ENCODE results near the gene ADNP.

The ADNP gene

DNA sequence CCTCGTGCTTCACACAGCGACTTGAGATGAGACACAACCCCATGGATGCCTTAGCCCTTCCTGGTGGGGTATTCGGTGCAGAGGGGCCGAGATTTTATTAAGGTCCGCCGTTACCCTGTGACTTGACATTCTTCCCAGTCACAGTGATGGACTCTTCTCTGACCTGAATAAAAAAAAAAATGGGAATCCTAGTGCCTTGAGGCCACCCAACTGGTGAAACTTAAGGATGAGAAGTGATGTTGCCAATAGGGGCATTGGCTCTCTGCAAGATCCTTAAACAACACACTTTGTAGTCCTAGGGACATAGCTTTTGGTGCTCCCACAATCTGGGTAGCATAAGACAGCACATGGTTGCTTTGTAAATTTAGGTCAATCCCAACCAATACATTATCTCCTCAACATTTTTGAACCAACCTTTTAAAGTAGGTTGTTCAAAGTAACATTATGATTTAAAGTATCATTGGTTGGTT lies 814 bp upstream of the ADNP start:
- no peak for DNase-seq

DNA sequence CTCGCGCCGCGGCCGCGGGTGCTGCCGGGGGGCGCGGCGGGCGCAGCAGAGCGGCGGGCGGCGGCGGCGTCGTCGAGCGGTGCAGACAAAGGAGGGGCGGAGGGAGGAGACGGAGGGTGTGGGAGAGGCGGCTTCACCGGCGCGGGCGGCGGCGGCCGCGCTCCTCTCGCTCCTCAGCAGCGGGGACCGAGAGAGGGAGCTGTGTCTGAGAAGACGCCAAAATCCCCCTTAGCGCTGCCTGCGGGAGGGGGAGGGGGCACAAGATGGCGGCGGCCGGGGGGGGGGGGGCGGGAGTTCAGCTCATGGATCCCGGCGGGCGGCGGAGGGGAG lies 296 bp downstream of the ADNP start:
- DNase-seq, result no peak

DNA sequence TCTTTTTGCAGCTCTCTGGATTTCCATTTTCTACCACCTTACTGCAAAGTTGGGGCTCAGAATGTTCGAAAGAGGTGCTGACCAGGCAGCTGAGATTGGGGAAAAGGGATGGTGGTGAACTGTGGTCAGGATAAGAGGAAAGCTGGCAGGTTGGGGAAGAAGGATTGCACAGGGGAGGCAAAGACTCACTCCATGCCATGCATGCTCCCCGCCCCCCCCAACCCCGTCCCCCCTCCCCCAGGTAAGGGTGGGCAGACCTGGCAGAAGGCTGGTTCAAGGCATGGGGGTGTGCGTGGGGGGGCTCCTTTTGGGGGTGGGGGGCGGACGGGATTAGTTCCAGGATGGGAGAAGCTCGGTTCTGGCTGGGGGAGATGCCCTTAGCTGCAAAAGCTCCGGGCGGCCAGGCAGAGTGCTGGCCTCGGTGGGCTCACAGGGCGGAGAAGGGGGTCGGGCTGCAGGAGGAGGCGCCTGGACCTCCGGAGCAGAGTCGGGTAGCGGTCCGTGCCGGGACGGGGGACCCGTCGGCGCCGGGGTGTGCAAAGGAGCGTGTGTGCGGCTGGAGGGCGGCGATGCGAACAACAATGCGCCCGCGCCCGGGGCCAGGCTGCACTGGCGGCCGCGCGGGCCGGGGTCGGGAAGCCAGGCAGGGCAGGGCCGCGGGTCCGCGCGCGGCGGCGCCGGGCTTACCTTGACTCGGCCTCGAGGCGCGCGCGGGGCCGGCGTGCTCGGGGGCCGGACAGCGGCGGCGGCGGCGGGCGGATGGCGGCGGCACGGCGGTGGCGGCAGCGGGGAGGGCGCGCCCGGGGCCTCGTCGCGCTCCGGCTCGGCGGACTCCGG lies 880 bp downstream of the ADNP start:
- no peak for DNase-seq

DNA sequence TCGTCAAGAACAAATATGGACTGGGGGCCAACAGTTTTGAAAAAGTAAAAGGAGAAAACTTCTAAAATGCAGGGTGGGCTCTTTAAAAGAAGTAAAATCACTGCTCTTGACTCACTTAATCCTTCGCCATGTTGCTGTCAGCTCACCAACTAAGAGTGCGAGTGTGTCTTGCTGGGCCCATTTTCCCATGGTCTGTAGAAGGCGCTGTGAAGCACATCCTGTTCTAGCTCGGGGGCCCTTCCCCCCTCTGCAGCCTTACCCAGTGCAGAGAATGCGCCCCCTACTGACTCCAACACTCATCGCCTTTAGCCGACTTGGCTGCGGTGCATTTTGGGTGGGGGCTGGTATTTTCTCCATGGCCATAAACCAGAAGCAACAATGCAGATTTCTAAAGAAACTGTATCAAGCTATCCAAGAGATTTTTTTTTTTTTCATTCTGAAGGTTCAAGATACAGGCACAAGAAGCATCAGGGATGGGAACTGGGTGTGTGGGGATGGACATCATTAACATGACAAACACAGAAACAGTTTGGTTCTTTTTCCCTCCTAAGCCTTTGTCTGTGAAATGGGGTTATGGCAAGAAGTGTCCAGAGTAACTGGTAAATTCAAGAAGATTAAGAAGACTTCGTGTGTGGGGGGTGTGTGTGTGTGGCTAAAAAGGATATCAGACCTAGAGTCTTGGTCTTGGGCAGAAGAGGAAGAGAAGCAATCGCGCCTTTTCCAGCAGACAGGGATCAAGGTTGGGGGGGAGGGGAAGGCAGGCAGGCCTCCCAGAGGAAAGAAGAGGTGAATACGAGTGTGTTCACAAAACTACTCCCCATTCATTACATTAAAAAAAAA lies 1.7 kb downstream of the ADNP start:
- peak; percentile 86 for DNase-seq

DNA sequence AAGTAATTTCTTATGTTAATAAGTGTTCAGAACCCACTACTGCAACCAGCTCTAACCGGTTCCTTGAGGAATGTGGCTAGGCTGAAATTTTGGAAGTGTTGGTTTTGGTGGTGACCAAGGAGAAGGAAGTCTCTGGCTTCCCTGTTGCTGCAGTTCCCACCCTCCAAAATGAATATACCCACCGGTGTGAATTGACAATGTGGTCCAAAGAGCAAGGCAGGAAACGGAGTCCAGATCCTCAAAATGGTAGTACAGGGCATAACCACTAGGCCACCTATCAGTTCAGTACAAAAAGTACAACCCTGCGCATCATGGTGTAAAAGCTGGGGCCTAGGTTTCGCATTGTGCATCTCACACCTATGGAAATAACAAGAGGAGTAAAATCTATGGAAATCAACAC lies 2.8 kb downstream of the ADNP start:
- no peak for DNase-seq

DNA sequence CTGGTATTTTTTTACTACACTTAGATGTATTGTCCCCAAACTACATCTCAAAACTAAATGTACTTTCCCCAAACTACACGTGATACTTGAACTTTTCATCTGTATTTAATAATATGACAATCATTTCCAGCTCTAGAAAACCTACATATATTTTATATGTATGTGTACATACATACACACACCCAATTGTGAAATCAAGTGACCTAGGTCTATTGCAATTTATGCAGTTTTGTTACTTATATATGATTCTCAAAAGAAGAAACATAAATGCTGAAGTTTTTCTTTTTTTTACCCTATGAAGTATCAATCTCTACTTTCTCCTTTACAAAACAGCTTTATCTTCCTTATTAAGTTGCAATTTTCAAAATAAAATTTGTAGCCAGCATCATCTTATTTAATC lies 4.7 kb downstream of the ADNP start:
- DNase-seq, result no peak

DNA sequence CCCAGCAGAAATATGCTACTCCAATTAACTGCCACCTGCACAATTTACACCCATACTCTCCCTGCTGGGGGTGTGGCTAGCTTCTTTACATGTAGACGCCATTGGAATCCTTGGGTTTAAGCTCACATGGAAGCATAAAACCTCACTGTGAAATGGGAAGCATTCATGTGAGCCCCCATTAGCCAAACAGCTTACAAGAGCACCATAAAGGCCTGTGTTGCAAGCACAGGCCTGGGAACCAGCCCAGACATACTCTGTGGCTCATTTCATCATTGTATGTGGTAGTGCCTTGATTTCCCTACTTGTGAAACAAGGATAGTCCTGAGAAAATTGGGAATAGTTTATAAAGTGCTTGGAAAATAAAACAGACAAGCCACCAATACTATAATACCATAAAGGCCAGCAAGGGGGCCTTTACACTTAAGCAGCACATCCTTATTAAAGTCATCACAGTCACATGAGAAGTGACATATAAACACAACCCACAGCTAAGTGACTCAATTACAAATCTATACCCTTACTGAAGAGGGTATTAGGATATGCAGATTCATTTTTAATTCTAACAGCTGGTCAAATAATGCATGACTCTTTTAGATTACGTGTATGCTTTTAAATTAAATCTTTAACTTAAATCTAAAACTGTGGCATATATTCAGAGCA lies 6.8 kb downstream of the ADNP start:
- DNase-seq, result no peak

DNA sequence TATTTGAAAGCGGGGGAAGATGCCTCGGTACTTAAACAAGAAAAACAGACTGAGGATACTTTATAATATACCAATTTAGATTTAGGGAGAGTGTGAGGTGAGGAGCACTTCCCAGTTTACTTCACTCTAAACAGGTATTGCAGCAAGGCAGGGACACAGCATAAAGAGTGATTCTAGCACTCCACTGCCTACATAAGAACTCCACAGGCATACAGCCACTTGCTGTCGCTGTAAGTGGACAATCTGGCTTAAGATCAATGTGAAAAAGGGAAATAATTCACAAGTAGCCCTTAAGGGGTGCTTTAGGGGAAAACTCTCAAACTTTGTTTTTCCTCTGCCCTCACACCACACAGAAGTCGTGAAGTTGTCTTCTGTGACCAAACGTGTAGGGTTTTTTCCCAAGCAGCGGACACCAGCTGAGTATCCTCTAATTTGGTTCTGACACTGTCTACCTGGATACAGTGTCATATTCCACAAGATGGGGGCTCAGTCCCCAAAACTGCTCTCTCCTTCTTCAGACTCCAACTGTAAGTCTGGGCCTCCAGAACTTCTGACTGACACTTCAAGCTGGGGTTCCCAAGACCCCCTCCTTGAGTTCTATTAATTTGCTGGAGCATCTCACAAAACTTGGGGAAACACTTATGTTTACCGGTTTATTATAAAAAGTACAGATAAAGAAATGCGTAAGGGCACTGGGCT lies 9.3 kb downstream of the ADNP start:
- DNase-seq, result no peak

DNA sequence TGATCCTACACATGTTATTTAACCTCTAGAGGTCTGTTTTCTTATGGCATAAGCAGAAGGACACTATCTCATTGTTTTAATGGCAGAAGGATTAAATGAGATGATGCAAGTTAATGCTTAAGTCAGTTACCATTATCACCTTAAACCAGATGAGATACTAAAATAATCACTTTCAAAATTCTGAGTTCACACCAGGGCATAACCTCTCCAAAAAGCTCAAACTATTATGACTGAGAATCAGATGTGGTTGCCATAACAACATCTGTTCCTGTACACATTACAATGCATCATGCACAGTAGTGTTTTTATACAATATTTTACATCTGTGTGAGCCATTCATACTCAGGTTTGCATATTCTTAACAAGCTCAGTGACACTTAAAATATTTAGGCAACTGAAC lies 10.2 kb downstream of the ADNP start:
- DNase-seq, result no peak

DNA sequence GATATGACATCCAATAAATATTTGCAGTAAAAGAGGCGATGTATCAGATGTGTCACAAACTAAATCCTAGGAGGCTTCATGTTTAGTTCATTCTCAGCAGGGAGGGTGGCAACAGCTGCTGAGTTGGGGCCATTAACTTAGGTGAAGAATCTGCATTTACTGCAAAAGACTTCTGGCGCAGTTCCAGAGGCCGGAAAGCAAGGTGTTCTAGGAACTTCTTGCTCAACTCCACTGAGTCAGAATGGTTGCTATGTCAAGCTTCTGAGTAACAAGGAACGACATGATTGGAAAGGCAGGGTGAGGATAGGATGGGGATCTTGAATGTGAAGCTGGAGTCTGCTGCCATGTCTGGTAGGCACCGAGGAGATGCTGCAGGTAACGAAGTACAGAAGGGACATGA lies 11.7 kb downstream of the ADNP start:
- peak; percentile 46 for DNase-seq

DNA sequence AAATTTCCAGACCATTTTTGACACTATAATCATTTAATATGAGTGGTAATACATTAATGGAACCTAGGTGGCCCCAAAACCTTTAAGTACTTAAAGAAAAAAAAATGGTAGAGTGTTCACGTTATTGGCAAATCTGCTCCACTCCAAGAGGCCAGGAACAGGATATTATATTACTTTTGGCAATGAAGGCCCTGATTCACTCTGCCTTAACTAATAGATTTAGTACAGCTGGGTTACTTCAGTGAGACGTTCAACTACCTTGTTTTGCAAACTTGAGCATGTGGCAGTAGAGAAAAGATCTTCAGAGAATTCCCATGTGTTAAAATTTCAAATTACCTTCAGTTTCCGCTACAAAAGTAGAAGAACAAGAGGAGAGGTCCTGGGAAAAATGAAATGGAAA lies 12.8 kb downstream of the ADNP start:
- DNase-seq, result peak; percentile 67

DNA sequence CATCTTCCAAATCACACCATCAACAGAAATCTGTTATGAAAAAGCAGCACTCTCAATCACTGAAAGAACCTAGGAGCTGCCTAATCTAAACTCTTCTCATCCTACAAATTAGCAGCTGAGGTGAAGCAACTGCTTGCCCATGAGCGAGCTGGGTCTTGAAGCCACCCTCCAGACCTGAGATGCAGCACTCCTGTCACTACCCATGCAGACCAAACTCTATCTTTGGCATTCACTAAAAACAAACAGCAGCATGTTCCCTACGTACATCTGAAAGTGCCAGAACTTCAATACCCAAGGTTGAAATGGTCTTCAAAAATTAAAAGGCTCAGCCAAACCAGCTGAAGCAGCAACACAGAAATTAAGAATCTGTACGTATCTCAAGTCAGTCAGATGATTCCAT lies 14.3 kb downstream of the ADNP start:
- DNase-seq, result no peak

DNA sequence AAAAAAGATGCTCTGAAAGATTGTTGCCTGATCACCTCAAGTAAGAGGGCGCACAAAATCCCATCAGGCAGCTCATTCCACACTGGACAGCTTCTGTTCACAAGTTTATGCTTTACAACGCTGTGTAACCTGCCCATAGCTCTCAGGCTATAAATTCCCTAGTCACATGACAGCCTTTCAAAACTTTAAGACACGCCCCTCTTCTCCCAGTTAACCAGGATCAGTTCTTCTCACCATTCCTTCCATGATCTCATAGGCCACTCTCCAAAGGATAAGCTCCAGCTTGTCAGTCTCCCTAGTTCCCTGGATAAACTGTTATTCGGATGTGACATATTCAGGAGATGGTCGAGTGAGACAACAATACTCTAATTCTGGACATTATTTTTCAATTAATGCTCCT lies 15.0 kb downstream of the ADNP start:
- DNase-seq, result no peak

DNA sequence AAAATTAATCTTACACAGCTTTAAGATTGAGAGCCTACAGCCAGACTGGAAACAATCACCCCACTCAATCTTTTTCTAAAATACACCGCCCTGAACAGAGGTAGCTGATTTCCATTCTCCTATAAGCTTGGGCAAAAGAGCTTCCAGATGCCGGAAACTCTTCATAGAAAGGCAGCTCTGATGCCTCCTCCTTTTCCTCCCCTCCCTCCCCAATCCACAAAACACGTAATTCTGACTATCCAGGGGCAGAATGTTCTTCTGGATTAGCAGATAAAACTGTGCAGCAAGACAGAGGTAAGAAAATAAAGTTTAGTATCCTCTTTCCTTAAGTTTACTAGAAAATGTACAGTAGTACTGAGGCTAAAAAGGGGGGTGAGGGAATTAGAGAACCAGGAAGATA lies 15.8 kb downstream of the ADNP start:
- no peak for DNase-seq

DNA sequence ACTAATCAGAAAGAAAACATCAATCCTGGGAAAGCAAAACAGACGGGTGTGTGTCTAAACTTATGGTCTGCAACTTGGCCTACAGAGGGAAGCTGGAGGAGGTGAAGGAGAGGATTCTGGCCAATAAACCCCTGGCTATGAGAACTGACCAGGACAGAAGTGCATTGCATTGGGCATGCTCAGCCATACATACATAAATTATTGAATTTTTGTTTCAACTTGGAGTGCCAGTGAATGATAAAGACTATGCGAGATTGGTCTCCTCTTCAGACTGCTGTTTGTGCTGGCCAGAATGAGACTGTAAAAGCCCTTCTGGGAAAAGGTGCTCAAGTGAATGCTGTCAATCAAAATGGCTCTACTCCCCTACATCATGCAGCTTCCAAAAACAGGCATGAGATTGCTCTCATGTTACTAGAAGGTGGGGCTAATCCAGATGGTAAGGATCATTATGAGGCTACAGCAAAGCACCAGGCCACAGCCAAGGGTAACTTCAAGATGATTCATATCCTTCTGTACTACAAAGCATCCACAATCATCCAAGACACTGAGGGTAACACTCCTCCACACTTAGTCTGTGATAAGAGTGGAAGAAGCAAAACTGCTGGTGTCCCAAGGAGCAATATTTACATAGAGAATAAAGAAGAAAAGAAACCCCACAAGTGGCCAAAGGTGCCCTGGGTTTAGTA lies 17.4 kb downstream of the ADNP start:
- peak; percentile 77 for DNase-seq

DNA sequence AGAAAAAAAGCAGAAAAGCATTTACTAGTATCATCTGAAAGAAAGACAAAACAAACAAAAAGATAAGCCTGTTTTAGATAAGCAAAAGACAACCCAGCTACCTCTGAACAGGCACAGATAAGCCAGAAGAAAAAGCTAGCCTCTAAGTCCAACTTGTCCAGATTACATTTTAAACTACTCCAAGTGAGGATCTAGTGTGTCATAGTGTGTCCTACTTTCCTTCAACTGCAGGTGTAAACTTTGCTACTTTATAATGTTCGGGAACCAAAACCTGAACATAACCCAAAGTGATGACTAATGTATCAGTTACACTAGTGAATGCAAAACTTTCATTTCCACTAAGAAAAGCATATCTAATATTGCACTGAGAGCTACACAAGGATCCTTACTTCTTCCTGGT lies 19.5 kb downstream of the ADNP start:
- no peak for DNase-seq

DNA sequence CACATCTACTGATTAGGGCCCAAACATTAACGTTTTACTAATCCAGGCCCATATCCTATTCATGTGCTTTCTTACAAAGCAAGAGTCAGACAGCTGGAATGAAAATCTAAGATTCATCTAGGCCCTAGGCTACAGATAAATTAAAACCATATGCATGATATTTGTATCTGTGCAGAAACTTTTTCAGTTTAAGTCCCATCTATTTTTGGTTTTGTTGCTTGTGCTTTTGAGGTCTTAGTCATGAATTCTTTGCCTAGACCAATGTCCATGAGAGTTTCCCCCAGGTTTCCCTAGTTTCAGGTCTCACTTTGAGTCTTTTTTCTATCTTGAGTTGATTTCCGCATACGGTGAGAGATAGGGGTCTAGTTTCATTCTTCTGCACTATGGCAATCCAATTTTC lies 20.2 kb downstream of the ADNP start:
- DNase-seq, result no peak

DNA sequence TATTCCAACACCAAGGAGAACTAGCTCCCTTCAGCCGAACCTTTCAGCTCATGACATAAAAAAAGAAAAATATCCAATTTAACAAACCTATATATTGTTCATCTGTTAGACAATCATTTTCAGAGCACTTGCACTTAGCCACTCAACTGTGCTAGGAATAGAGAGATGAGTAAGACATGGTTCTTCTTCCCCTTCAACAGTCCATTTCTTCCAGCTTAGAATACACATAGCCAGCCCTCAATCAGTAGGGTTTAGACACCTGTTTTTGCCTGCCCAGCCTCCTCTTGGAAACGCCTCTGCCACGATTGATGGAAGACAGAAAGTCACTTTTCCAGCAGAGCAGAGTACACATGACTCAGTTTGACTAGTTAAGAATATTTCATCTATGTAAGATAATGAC lies 21.8 kb downstream of the ADNP start:
- DNase-seq, result no peak

DNA sequence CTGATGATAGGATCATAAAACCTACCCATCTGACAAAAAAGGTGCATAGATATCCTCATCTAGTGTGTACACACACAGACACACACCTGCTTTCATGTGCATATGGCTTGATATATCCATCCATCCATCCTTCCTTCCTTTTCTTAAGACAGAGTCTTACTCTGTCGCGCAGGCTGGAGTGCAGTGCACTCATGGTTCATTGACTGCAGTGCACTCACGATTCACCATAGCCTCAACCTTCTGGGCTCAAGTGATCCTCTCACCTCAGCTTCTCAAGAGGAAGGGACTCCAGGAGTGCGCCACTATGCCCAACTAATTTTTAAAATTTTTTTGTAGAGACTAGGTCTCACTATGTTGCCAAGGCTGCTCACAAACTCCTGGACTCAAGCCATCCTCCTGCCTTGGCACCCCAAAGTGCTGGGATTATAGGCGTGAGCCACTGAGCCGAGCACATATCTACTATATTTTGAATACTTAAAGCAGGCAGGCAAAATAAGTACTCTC lies 27.1 kb downstream of the ADNP start:
- DNase-seq, result no peak

DNA sequence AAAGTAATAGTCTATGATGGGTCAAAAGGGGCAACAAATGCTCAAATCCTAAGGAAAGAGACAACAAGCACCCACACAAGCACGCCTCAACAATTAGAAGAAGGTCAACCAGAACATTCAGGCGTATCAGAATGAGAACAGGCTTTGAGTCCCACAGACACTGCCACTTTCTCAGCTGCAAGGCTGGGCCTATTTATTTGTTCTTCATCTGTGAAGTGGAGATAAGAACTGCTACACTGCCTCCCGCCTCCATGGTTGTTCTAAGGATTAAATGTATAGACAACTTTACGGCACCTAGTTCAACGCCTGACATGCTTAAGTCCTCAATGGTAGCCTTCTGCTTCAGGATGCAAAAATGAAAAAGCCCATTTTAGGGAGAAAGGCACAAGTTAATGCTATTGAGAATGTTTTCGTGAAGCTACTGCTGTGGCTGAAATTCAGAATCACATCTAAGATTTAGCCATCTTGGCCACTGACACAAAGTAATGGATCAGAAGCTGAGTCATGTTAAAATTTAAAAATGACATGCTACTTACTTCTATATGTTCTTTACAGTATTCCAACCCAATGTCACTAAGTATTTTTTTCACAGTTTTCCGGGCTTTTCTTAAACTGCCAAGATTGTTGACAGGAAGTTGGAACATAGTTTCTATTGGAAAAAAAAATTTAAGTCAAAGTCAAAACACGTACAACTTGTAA lies 27.7 kb downstream of the ADNP start:
- no peak for DNase-seq

DNA sequence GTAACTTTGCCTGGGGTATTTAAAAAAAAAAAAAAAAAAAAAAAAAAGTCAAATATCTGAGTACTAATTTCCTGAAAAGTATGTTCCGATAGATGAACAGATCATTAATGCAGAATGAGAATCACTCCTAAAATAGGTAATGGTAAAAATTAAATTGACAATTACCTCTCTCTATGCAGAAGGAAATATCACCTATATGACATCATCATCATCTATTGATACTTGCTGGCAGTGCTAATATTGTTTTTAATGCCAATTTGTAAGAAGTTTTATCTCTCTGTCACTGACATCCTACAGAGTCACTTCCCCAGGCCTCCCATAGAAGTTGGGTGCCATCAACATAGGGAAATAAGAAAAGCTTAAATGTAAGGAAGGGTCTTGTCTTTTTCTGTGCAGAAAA lies 29.9 kb downstream of the ADNP start:
- DNase-seq, result no peak

DNA sequence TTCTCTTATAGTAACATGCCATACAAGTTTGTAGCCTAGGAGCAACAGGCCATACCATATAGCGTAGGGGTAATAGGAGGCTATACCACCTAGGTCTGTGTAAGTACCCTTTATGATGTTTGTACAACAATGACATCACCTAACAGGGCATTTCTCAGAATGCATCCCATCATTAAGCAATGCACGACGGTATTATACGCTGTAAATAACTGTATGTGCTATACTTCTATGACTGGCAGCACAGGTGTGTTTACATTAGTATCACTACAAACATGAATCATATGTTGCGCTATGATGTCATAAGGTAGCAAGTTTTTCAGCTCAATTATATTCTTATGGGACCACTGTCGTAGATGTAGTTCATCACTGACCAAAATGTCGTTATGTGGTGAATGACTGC lies 31.0 kb downstream of the ADNP start:
- no peak for DNase-seq
